NCI-H526 (cell line): Measurements from ENCODE around the gene ARHGAP8.
"Not testable (repeated sequence)": the region's sequence is repeated elsewhere in the genome, so short reads cannot be mapped to it uniquely, and the experiment has no call there.

ENCODE experiments used
- DNase-seq, 2 experiments: peaks; one replicate each; lab custom pipeline; 2025; lab: John Stamatoyannopoulos, UW

The ARHGAP8 gene

DNA sequence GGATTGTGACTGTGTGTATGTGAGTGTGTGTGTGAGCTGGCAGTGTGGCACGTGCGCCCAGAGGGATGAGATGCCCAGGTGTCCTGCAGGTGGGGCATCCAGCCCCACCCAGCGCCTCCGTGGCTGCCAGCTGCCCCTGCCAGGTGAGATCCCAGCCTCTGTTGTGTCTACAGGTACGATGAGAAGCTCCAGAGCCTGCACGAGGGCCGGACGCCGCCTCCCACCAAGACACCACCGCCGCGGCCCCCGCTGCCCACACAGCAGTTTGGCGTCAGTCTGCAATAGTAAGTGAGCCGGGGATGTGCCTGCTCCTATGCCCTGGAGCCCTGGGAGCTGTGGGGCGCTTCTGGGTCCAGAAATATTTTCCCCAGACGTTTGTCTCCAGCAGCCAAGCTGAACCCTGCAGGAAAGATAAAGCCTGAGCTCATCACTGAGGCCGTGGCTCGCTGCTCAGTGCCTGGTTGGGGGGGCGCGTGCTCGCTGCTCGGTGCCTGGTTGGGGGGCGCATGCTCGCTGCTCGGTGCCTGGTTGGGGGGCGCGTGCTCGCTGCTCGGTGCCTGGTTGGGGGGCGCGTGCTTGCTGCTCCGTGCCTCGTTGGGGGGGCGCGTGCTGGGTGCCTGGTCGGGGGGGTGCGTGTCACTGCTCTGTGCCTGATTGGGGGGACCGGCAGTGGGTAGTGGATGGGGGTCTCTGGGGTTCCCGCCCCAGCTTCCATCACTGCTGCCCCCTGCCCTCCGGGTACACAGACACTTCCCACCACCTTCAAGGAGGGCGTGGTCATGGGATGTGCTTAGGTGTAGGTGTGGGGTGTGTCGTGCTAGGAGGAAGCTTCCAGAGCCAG, 73.2 kb downstream of the ARHGAP8 start:
- DNase-seq, result no peak

DNA sequence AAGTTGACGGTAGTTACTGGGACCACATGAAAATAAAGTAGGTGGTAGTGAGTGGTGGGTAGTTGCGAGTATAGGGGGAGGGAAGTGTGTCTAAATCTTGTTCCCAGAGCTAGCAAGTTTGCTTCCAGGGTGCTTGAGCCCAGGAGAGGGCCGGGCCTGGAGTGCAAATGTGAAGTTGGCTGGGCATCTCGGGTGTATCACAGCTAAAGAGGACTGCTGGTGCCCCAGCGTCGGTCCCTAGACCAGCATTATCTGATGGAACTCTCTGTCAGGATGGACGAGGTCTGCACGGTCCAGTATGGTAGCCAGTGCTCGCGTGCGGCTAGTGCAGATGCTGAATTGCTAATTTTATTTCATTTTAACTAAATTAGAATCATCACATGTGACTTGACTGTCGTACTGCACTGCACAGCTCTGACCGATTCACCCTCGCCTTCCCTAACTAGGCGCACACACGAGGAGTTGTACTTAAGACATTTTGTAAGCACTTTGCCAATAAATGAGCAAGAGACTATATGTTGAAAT, 75.4 kb downstream of the ARHGAP8 start:
- DNase-seq, result no peak

DNA sequence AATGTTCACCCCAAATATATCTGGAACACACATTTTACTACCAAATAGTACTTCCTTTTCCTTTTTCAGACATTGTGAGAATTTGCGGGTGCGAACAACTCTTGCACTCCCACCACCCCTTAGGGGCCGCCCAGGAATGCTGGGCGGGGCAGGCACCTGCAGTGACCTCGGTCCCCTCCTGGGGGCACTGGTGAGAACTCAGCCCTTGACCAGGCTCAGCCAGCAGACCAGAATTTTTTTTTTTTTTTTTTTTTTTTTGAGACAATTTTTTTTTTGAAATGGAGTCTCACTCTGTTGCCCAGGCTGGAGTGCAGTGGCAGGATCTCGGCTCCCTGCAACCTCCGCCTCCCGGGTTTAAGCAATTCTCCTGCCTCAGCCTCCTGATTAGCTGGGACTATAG, 75.8 kb downstream of the ARHGAP8 start:
- DNase-seq, result peak in 1 of 2 experiments; percentile 12

DNA sequence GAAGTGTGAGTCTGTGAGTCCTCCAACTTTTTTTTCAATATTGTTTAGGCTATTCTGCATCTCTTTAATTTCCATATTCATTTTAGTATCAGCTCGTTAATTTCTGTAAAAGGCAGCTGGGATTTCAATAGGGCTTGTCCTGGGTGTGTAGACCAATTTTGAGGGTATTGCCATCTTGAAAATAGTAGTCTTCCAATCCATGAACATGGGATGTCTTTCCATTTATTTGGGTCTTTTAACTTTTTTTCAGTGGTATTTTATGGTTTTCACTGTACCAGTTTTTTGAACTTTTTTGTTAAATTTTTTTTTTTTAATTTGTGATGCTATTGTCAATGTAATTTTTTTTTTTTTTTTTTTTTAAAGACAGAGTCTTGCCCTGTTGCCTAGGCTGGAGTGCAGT, 79.5 kb downstream of the ARHGAP8 start:
- DNase-seq, result no peak

DNA sequence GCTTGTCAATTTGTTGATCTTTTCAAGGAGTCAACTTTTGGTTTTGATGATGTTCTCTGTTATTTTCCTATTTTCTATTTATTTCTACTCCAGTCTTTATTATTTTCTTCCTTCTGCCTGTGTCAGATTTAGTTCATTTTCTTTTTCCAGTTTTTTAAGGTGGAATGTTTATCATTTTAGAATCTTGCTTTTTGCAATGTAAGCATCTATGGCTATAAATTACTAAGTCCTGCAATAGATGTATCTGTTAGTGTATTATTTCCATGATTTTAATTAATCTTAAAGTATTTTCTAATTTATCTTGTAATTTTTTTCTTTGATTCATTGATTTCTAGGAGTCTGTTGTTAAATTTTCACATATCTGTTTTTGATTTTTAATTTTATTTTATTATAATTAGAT, 81.7 kb downstream of the ARHGAP8 start:
- DNase-seq, result no peak

DNA sequence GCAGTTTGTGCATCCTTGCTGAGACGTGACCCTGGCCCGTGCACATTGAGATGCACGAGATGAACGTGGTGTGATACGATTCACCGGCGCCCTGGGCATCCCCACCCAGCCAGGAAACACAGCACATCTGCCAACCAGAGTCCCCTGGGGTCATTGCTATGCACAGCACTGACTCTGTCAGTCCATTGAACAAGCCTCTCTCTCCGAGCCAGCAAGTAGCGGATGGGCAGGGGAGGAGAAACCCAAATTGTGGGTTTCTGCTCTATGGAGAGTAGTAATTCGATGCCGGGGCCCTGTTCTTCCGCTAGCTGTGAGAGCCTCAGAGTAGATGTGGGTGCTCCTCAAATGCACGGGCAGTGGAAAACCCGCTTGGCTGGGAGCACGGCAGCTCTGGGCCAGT, 85.1 kb downstream of the ARHGAP8 start:
- no peak for DNase-seq

DNA sequence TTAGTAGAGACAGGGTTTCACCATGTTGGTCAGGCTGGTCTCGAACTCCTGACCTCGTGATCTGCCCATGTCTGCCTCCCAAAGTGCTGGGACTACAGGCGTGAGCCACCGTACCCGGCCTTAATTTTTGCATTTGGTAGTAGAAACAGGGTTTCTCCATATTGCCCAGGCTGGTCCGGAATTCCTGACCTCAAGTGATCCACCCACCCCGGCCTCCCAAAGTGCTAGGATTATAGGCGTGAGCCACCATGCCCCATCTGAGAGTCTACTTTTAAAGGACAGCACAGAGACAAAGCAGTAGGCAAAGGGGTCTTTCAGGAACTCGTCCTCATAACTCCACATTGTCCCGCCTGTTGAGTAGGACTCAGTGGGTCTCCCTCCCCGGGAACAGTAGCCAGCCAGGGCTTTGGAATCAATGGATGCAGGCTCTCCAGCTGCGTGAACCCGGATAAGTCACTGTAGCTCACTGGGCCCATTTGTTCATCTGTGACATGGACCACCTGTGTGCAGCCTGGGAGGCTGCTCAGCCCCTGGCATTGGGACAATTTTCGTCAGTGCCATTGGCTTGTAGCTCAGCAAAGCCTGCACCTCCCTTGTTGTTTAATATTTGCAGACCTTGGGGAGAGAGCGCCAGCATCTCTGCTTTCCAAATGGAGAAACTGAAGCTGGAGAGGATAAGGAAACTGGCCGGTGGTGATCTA, 86.1 kb downstream of the ARHGAP8 start:
- DNase-seq, result no peak

DNA sequence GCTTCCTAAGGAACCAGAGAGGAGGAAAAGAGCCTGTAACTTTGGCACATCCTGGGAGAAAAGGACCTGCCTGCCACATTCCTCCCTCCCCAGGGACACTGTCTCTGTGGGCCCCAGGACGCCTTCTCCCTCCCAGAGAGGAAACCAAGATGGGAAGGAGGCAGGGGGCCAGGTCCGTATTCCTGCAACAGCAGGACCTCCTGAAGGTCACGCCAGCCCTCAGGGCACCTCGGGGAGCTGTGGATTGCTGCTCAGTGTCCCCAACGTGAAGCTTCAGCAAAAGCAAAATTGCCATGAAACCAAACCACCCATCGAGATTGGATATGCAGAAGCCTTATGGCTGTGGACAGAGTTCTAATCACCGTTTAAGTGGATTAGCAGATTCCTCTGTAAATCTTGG, 86.7 kb downstream of the ARHGAP8 start:
- DNase-seq, result no peak

DNA sequence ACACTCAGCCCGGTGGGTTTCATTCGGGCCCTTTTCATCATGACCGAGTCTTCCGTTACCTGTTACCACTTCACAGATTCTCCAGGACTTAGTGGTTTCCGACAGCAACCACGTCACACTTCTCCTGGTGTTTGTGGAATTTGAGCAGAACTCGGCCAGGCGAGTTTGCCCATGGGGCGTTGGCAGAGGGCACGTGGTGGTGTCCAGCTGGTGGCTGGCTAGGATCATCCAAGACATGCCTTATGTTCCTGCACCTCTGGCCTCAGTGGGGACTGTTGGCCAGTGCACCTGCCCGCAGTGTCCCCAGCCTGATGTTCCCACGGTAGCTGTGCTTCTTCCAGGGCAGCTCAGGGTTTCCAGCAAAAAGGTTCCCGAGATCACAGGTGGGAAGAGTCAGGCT, 87.3 kb downstream of the ARHGAP8 start:
- DNase-seq, result no peak

DNA sequence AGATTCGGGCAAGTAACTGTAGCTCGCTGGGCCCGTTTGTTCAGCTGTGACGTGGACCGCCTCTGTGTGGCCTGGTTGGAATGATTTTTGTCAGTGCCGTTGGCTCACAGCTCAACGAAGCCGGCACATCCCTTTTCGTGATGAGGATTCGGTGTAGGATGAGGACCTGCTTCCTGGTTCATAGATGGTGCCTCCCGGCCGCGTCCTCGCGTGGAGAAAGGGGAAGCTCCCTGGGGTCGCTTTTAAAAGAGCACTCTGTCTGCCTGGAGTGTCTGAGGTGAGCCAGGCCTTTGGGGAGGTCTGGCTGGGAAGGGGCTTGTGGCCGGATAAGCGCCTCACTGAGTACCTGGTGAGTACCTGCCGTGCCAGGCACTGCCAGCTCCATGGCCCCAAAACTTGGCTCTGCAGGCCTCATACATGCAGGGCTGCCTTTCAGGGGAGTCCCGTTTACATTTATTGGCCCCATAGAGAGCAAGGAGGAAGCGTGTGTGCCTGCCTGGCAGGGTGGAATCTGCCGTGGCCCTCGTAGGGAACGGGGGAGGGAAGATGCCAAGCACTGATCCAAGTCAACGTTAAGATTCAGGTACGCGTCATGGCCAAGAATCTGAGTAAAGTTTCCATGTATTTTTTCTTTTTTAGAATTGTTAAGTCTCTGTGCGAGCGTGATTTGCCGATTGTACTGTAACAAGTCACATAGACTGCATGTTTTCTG, 88.4 kb downstream of the ARHGAP8 start:
- DNase-seq, result no peak

DNA sequence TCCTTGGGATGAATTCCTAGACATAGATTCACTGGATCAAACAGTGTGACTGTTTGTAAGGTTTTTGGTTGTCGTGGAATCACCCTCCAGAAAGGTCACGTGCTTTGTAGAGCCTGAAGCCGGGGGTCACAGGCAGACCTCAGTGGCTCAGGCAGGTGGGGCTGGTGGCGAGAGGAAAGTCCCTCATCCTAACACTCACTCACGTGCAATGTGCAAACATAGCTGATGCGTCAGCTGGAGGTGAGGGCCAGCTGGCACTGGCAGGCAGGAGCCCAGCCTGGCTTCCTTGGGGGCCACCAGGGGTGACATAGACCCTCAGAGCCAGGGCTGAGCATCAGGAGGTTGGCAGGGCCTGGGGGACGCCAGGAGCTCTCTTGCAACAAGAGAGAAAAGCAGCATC, 90.0 kb downstream of the ARHGAP8 start:
- no peak for DNase-seq

DNA sequence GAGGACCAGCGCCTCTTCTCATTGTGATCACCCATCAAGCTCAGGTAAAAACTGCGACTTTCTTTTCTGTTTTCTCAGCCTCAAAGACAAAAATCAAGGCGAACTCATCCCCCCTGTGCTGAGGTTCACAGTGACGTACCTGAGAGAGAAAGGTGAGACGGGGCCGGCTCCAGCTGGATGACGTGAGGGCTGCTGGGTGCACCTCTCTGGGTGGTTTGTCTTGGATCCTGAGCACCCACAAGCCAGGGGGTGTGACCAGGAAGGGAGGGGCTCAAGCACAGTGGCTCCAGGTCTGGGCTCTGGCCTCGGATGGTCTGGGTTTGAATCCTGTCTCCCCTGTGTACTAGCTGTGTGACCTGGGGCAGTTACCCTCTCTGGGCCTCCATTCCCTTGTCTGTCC, 92.8 kb downstream of the ARHGAP8 start:
- no peak for DNase-seq

DNA sequence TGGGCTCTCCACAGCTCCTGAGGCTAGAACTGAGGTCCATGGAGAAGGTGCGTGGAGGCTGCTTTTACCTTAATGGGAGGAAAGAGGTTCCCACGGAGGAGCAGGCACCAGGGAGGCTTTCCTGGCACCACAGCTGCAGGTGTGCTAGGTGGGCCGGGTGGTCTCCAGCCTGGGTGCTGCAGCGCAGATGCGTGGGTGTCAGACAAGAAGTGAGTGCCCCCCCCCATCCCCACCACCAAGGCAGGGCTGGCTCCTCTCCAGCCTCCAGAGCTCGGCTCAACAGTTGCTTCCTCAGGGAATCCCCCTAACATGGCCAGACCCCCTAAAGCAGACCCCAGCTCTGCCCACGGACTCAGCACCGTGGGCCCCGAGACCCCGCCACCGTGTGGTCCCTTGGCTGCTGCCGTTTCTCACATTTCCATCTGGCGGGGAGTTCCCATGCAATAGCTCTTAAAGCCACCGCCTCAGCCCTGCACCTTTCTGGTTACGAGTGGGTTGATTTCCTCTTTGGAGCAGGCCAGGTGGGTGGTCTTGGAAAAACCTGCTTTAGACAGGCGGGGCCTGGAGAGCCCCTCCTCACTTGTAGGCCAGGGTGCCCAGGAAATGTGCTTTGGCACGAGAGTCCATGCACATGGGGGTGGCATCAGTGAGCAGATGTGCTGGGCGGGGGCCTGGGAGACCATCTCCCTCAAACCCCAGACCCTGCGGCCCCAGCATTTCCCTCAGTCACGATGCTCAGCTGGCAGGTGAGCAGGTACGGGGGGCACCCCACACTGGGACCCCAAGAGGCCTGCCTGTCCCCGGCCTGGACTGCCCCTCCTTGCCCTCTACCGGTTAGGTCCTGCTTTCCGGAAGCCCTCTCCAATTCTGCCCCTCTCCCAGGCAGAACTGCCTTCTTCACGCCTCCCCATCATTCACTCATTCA, 93.7 kb downstream of the ARHGAP8 start:
- DNase-seq, result no peak

DNA sequence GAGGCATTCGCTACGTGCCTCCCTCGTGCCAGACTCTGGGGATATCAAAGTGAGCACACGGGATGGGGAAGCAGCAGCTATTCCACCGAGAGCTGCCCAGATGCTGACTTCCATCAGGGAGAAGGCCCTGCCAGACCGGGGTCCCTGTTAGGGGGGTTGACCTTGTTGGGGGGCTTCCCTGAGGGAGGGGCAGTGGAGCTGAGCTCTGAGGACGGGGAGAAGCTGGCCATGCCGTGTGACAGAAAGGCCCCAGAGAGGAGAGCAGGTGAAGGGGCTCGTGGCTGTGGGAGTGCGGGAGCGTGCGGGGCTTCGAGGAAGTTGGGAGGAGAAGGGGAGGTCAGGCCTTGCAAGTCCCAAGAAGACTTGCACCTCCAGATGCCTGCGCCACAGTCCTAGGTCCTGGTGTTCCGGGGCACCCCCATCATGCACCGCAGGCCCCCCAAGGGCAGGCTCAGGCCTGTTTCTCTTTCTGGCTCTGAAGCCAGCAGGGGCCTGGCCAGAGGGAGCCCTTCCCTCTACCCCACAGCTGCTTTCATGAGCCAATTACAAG, 94.4 kb downstream of the ARHGAP8 start:
- no peak for DNase-seq

DNA sequence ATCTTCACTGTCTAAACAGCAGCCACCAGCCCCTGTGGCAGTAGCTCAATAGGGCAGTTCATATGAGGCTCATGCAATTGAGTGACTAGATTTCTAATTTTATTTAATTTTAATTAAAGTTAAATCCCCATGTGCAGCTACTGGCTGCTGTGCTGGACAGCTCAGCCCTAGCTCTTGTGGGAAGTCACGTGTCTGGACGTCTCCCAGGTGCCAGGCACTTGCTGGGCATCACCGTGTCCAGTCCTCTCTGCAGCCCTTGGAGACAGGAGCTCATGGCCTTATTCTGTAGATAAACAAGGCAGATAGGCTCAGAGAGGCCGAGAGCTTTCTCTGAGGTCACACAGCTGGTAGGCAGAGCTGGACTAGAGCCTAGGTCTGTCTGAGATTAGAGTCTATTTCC, 95.0 kb downstream of the ARHGAP8 start:
- DNase-seq, result no peak

DNA sequence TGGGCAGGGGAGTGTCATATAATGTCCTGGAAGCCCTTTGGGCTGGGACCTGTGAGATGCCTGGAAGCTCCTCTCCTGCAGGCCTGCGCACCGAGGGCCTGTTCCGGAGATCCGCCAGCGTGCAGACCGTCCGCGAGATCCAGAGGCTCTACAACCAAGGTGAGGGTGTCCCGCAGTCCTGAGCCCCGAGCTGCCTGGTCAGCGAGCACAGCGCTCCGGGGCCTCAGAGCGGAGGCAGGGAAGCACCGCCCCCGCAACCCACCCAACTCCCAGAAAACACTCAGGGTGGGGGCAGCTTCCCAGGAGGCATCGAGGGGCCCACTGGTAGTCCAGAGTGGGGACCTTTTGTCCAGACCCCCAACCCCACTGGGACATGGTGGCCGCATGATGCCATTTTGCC, 95.5 kb downstream of the ARHGAP8 start:
- DNase-seq, result no peak

DNA sequence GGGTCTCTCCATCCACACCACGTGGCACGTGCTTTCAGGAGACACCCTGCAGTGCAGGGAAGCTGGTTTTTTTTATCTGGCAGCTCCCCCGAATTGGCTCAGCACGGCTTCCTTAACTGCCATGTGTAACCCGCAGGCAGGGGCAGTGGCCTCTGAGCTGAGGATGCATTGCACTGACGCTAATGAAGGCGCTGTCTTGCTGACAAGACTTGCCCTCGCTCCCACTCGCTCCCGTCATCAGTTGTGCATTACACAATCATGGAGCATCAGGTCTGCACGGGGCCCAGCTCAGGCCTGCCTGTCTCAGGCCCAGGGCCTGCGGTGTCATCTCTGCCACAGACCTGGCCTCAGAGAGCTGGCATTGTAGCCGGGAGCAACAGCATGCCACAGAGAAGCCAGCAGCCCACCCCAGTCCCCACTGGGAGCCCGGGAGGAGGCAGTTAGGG, 95.9 kb downstream of the ARHGAP8 start:
- no peak for DNase-seq

DNA sequence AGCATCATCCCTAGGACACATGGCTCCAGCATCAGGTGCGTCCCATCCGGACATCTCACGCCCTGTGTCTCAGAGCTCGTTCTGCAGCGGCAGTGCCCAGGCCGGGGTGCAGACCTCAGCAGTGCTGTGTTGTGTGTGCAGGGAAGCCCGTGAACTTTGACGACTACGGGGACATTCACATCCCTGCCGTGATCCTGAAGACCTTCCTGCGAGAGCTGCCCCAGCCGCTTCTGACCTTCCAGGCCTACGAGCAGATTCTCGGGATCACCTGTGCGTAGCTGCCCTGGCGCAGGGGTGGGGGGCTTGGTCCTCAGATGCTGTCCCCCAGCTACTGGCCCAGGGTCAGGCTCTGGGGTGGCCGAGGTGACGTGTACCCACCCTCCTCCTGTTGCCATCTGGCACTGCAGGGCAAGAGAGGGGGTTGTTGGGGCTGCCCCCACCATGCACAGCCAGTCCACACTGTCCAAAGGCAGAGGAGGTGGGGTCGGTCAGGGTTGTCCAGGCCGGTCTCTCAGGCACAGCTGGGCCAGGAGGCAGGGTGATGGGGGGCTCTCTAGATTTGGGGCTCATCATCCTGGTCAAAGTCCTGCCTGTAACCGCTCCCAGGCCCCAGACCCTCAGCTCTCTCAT, 96.5 kb downstream of the ARHGAP8 start:
- no peak for DNase-seq

DNA sequence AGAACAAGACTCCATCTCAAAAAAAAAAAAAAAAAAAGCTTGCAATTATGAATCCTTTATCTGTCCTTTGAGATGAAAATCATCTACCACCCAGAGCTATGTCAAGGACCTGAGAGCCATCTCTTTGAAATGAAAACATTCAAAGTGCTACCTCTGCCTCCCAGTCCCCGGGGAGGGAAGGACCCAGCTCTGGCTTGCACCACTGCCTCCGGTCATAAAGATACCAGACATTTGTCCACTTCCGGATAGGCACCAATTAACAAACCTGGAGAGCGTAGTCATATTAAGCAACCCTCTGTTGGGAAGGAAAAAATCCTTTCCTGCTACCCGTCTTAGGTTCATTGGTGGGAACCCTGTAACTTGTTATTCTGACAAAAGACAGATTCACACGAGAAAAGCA, 98.6 kb downstream of the ARHGAP8 start:
- no peak for DNase-seq

DNA sequence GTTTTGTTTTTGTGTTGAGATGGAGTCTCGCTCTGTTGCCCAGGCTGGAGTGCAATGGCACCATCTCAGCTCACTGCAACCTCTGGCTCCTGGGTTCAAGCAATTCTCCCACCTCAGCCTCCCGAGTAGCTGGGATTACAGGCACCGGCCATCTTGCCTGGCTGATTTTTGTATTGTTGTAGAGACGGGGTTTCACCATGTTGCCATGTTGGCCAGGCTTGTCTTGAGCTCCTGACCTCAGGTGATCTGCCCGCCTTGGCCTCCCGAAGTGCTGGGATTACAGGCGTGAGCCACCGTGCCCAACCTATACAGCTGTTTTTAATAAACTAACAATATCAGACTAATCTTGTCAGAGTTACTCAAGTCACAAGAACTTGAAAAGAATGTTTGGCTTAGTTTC, 102.3 kb downstream of the ARHGAP8 start:
- not testable (repeated sequence) for DNase-seq

DNA sequence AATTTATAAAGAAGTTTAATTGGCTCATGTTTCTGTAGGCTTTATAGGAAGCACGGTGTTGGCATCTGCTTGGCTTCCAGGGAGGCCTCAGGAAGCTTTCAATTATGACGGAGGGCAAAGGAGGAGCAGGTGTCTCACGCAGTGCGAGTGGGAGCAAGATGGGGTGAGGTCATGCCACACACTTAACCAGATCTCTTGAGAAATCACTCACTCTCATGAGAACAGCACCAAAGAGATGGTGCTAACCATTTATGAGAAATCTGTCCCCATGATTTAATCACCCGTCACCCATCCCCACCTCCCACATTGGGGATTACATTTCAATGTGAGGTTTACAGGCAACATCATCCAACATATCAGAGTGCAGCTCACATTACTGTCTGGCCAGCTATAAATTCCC, 103.5 kb downstream of the ARHGAP8 start:
- no peak for DNase-seq
